ENCODE results near the gene DUSP5.

Gene DUSP5

GRCh38 chr10:110502072-110502845 lies 4.6 kb downstream of the DUSP5 start:
- no peak for DNase-seq

GRCh38 chr10:110502851-110503301 lies 5.2 kb downstream of the DUSP5 start:
- no peak for DNase-seq

GRCh38 chr10:110503528-110504110 lies 5.9 kb downstream of the DUSP5 start:
- DNase-seq: no peak

DNA sequence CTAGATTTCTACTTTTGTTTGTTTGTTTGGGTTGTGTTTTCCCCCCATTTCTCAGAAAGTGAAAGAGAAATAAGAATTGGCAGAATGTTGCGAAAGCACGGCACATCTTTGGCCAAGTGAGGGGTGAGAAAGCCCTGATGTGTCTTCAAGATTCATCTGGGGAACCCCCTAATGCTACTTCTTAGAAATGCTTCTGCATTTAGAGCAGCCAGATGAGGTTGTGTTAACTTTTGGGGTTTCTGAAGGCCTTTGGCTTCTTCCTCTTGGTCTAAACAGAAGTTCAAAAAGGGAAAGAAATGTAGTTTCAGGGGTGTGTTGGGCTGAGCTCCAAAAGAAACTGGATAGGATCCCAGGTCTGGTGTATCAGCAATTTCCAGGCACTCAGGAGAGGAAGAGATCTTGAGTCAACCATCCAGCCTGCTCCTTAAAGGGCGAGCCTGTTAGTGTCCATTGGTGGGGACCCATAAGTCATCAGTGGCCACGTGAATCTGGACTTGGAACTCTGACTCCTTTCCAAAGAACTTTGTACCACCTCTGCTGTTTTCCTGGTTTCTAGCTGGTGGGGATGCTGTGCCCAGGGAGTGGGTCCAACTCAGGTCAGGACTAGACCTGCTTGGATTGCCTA lies 6.5 kb downstream of the DUSP5 start:
- DNase-seq: no peak

- DNase-seq: no peak
These were observed 7.5 kb downstream of the DUSP5 start for GRCh38 chr10:110505130-110505770.

- no peak for DNase-seq
These were observed 8.7 kb downstream of the DUSP5 start for GRCh38 chr10:110506448-110506847.

DNA sequence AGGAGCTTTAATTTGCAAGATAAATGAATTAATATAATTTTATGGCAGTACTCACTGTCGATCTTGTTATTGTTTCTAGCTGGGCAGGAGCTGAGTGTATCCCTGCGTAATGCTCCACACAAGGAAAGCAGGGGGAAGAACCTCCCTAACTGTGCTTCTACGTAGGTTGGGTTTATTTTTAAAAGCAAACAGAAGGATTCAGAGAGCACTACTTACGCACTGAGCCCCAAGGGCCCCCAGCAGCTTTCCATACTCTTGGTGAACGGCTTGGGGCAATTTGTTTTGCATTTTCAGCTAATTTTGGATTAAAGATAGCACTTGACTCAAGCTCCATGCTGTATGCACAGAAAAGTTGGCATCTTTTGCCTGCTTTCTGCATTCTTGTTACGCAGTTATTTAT lies 9.6 kb downstream of the DUSP5 start:
- DNase-seq: no peak

- DNase-seq: no peak
These were observed 10.6 kb downstream of the DUSP5 start for GRCh38 chr10:110508159-110508788.

GRCh38 chr10:110508806-110509544 lies 11.3 kb downstream of the DUSP5 start:
- DNase-seq: no peak

- DNase-seq: no peak
These were observed 11.9 kb downstream of the DUSP5 start for GRCh38 chr10:110509560-110509959.

GRCh38 chr10:110510086-110510485 lies 12.4 kb downstream of the DUSP5 start:
- DNase-seq: no peak

DNA sequence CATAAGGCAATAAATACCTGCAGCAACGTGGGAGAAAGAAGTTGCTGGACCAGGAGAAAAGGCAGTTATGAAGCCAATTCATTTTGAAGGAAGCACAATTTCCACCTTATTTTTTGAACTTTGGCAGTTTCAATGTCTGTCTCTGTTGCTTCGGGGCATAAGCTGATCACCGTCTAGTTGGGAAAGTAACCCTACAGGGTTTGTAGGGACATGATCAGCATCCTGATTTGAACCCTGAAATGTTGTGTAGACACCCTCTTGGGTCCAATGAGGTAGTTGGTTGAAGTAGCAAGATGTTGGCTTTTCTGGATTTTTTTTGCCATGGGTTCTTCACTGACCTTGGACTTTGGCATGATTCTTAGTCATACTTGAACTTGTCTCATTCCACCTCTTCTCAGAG lies 13.0 kb downstream of the DUSP5 start:
- no peak for DNase-seq

DNA sequence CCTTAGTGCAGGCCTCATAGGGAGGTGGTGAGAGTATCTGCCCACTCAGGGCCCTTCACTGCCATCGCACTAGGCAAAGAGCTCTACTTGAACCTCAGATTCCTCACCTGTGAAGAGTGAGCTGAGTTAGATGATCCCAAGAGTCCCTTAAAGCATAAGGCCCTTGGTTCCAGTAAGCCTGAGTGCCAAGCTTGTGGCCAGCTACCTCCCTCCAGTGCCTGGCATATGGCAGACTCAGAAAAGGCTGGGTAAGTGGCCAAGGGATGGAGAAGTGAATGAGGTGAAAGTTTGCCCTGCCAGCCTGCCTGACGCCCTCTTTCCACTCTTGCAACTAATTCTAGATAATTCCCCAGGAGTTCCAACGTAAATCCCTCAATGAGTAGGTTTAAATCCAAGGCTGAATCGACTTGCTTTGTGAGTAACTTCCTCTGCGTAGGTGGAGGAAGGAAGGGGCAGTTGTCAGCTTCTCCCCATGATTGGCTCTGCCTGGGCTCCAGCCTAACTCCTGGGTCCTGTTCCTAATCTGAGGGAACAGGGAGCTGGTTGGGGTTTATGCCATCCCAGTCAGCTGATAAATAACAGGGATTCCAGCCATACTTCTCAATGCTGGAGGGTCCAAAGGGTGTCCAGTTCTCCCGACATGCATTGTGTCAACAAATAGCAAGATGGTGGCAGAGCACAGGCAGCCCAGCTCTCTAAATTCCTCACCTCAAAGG lies 14.2 kb downstream of the DUSP5 start:
- DNase-seq: no peak

- DNase-seq: no peak
These were observed 14.9 kb downstream of the DUSP5 start for GRCh38 chr10:110512461-110513187.

DNA sequence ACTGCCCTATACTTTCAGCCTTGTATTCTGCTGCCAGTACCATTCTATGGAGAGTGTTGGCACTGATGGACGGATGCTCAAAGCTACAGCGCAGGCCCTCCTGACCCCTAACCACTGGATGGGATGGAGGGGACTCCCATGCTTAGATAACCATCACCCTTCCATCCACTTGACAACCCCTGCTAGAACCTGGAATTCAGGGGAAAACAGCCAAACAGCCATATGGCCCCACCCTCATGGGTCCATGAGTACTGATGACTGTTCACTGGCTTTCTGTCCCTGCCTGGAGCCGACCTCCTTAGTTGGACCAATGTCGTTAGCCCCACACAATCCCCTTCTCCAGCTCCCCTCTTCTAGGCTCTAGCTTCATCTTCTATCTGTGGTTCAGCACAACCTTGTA lies 16.2 kb downstream of the DUSP5 start:
- DNase-seq: no peak

DNA sequence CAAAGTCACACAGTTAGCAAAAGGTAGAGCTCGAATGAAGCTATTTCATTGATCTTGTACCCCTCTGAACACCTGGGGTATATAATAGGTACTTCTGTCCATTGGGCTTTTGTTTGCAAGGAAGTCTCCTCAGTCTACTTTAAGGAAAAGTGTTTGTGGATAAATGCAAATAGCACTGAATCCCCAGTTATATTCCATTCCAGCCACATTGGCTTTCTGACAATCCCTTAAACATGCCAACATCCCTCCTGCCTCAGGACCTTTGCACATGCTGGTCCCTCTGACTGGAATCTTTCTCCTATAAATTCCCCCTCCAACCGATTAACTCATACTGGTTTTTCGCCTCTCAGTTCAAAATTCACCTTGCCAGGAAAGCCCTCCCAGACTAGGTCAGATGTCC lies 17.1 kb downstream of the DUSP5 start:
- no peak for DNase-seq

- DNase-seq: no peak
These were observed 19.2 kb downstream of the DUSP5 start for GRCh38 chr10:110516815-110517492.

- DNase-seq: no peak
These were observed 24.8 kb downstream of the DUSP5 start for GRCh38 chr10:110522365-110522988.

GRCh38 chr10:110523736-110524135 lies 26.0 kb downstream of the DUSP5 start:
- DNase-seq: no peak
